Peyer's patch (tissue), 4 donors: ENCODE measurements around the gene GMPR2. TPM values are rescaled to one million over a fixed set of nuclear protein-coding genes. Genes with fewer than 3 reads are reported as not detected.
A peak's percentile ranks its signal among the peaks of the same experiment; 100 is the strongest.

ENCODE experiments used
- DNase-seq, 3 donors: peaks; one replicate each; pipeline ENCODE4 v3.0.0-alpha.2; 2017 to 2019
- H3K27ac ChIP-seq, 4 donors: fragments of 200-600 bp; sonication (generic); one replicate each; pipeline ENCODE4 v1.5.1; 2016 to 2019
- H3K27me3 ChIP-seq, 2 donors: fragments of 200-600 bp; sonication (generic); one replicate each; pipeline ENCODE4 v1.5.1; 2019
- H3K36me3 ChIP-seq, 3 donors: fragments of 200-600 bp; sonication (generic); one replicate each; pipeline ENCODE4 v1.5.1; 2016 to 2019
- H3K4me1 ChIP-seq, 4 donors: fragments of 200-600 bp; sonication (generic); one replicate each; pipeline ENCODE4 v1.5.1; 2016 to 2019
- H3K4me3 ChIP-seq, 4 donors: fragments of 200-600 bp; sonication (generic); 1 replicate in 3 of 4; 2 replicates in 1 of 4; pipeline ENCODE4 v1.5.1; 2016 to 2019; ENCODE audit warnings: mild to moderate bottlenecking in 1 of 4
- H3K9me3 ChIP-seq, 4 donors: fragments of 200-600 bp; sonication (generic); one replicate each; pipeline ENCODE4 v1.5.1; 2016 to 2019; ENCODE audit warnings: mild to moderate bottlenecking in 1 of 4
- CTCF ChIP-seq, 6 experiments: fragments of 450-650 bp in 4 of 6; fragments of 200-600 bp in 2 of 6; sonication (generic) in 1 of 6; IDR thresholded peaks; one replicate each; pipeline ENCODE4 v1.5.1; 2017 to 2019; ENCODE audit warnings: antibody characterized with exemption in 6 of 6, mild to moderate bottlenecking in 3 of 6, moderate library complexity in 1 of 6
- POLR2A ChIP-seq, 2 donors: fragments of 450-650 bp; IDR thresholded peaks; one replicate each; pipeline ENCODE4 v1.5.1; 2017; ENCODE audit warnings: antibody characterized with exemption in 2 of 2, mild to moderate bottlenecking in 2 of 2, moderate library complexity in 2 of 2
- total RNA-seq, 4 donors: library from RNA; depleted of rRNA; stranded (reverse); fragments of >200 nt; gene quantifications; one replicate each; pipeline ENCODE4 v1.1.0, GENCODE V29; 2016

Gene GMPR2
- 10 to 100 TPM; 52.7 to 59.4 (median 55.3) TPM for total RNA-seq

- Histone ChIP-seq H3K9me3 (no peaks in the 10 kb centered on the region), H3K36me3 (peaks cover 0 to 27% (median 0%) of the 10 kb centered on the region in 3 donors), H3K4me3 (peak within 1 kb of the TSS; percentile 64 to 95 (median 78)), H3K27ac (peak within 1 kb of the TSS; percentile 80 to 94 (median 87)), H3K4me1 (peaks cover 0 to 24% (median 4%) of the 10 kb centered on the region in 4 donors), H3K27me3 (no peaks in the 10 kb centered on the region)
- DNase-seq, result peak in 1 of 3 donors; percentile 75
- no peak for TF ChIP-seq CTCF (IDR thresholded peaks at IDR 0.05)
- TF ChIP-seq POLR2A (IDR thresholded peaks at IDR 0.05), result peak in 1 of 2 donors; percentile 18
These were observed at the start of gene GMPR2 for GRCh38 chr14:24232645-24233537. TSS of gene GMPR2 (plus strand) at chr14:24232929. CDS start at chr14:24233254, 325 bp downstream.

- Histone ChIP-seq H3K27ac (no peak overlapping the region), H3K27me3 (no peaks in the 10 kb centered on the region), H3K4me3 (no peak overlapping the region), H3K36me3 (peaks cover 0 to 79% (median 0%) of the 10 kb centered on the region in 3 donors), H3K9me3 (no peaks in the 10 kb centered on the region), H3K4me1 (peaks cover 0 to 7% (median 6%) of the 10 kb centered on the region in 4 donors)
- DNase-seq, result no peak
- no peak for TF ChIP-seq CTCF (IDR thresholded peaks at IDR 0.05)
- TF ChIP-seq POLR2A (IDR thresholded peaks at IDR 0.05), result no peak
These were observed 49.7 kb upstream of the GMPR2 start for GRCh38 chr14:24183014-24183481.

- TF ChIP-seq CTCF (IDR thresholded peaks at IDR 0.05) (no peak), POLR2A (IDR thresholded peaks at IDR 0.05) (no peak)
- no peak for DNase-seq
- H3K9me3 ChIP-seq, result no peaks in the 10 kb centered on the region
- no peak overlapping the region for H3K4me3 ChIP-seq
- peaks cover 0 to 17% (median 9%) of the 10 kb centered on the region in 4 donors for H3K4me1 ChIP-seq
- peaks cover 0 to 66% (median 0%) of the 10 kb centered on the region in 3 donors for H3K36me3 ChIP-seq
- H3K27ac ChIP-seq, result no peak overlapping the region
- no peaks in the 10 kb centered on the region for H3K27me3 ChIP-seq
These were observed 48.4 kb upstream of the GMPR2 start for GRCh38 chr14:24184104-24184970.

GRCh38 chr14:24185026-24185425 lies 47.7 kb upstream of the GMPR2 start:
- TF ChIP-seq CTCF (IDR thresholded peaks at IDR 0.05), result no peak
- no peak for TF ChIP-seq POLR2A (IDR thresholded peaks at IDR 0.05)
- no peak for DNase-seq
- peaks cover 0 to 61% (median 0%) of the 10 kb centered on the region in 3 donors for H3K36me3 ChIP-seq

GRCh38 chr14:24185741-24186140 lies 47.0 kb upstream of the GMPR2 start:
- H3K27me3 ChIP-seq, result no peaks in the 10 kb centered on the region
- peaks cover 0 to 53% (median 0%) of the 10 kb centered on the region in 3 donors for H3K36me3 ChIP-seq

More at GRCh38 chr14:24185026-24185425, 47.7 kb upstream of the GMPR2 start:
- Histone ChIP-seq H3K27ac (no peak overlapping the region), H3K4me1 (peaks cover 0 to 18% (median 9%) of the 10 kb centered on the region in 4 donors), H3K9me3 (no peaks in the 10 kb centered on the region), H3K4me3 (no peak overlapping the region), H3K27me3 (no peaks in the 10 kb centered on the region)

More at GRCh38 chr14:24185741-24186140, 47.0 kb upstream of the GMPR2 start:
- Histone ChIP-seq H3K9me3 (no peaks in the 10 kb centered on the region), H3K4me3 (no peak overlapping the region), H3K27ac (no peak overlapping the region), H3K4me1 (peaks cover 0 to 18% (median 9%) of the 10 kb centered on the region in 4 donors)
- no peak for DNase-seq
- TF ChIP-seq CTCF (IDR thresholded peaks at IDR 0.05) (no peak), POLR2A (IDR thresholded peaks at IDR 0.05) (no peak)
